ENCODE results near the gene RAD51B.
"Not testable (repeated sequence)": the region's sequence is repeated elsewhere in the genome, so short reads cannot be mapped to it uniquely, and the experiment has no call there.

RAD51B gene

GRCh38 chr14:68074765-68075381 lies 255.3 kb downstream of the RAD51B start:
- DNase-seq (ENCODE audit: low read depth in 2 of 3, low spot score in 2 of 3), result no peak

- DNase-seq (ENCODE audit: low read depth in 2 of 3, low spot score in 2 of 3), result no peak
These were observed 255.9 kb downstream of the RAD51B start for GRCh38 chr14:68075382-68076029.

GRCh38 chr14:68076451-68076850 lies 256.9 kb downstream of the RAD51B start:
- no peak for DNase-seq (ENCODE audit: low read depth in 2 of 3, low spot score in 2 of 3)

DNA sequence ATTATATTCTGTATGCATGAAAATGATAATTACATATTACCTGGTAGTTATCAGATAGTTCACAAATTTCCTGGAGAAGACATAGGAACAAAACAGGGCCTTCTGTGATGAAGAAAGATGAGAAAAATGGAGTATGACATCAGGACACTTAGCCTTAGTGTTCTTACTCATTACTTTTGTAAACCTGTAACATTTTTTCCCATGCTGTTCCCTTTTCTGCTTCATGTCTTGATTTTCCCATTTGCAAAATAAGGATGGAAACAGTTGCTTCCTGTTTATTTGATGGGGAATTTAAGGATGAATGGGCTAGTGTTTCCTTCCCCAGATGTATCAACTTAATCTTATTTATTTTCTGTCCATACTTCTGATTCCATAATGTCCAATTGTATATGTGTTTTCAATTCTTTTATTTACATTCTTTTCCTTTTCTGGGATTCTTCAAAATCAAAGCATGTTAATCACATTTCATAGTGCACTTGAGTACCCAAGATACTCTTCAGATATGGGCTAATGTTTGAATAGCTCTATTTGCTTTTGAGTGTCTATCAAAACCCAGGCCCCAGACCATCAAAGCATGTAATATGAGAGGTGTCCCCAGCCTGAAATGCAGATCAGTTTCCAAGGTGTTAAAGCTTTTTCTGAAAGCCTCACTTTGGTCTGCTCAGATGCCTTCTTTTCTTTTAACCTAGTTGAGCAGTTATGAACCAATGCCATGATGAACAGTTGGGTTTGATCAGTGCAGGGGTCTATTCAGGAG lies 260.5 kb downstream of the RAD51B start:
- DNase-seq (ENCODE audit: low read depth in 2 of 3, low spot score in 2 of 3), result no peak

- DNase-seq (ENCODE audit: low read depth in 2 of 3, low spot score in 2 of 3), result no peak
These were observed 261.9 kb downstream of the RAD51B start for GRCh38 chr14:68081489-68081888.

GRCh38 chr14:68082698-68083291 lies 263.2 kb downstream of the RAD51B start:
- no peak for DNase-seq (ENCODE audit: low read depth in 2 of 3, low spot score in 2 of 3)

GRCh38 chr14:68084256-68084655 lies 264.7 kb downstream of the RAD51B start:
- DNase-seq (ENCODE audit: low read depth in 2 of 3, low spot score in 2 of 3), result no peak

GRCh38 chr14:68085742-68086141 lies 266.2 kb downstream of the RAD51B start:
- DNase-seq (ENCODE audit: low read depth in 2 of 3, low spot score in 2 of 3), result no peak

GRCh38 chr14:68088451-68088854 lies 268.9 kb downstream of the RAD51B start:
- DNase-seq (ENCODE audit: low read depth in 2 of 3, low spot score in 2 of 3), result no peak

DNA sequence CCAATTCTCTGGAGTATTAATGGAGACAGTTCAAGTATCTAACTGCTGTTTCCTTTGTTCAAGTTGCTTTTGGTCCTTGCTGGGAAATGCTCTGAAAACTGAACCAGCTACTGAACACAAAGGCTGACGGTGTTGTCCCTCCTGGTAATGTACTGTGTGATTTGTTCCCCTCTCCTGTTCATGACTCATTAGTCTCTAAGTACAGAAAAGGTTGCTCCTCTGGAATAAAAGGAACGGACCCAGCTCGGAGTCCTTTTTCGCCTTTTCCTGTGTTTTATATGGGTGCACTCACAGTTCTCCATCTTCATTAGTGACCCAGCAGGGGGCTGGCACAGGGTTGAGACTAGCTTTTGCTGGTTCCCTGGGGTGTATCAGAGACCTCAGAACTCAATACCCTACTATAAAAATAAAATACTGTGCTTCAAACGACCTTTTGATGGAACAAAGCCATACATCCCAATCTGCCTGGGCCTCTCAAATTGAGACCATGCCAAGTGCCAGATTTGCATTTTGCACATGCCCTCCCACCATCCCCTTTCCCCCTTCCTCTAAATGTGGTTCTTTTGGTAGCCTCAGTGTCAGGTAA lies 269.7 kb downstream of the RAD51B start:
- no peak for DNase-seq (ENCODE audit: low read depth in 2 of 3, low spot score in 2 of 3)

- DNase-seq (ENCODE audit: low read depth in 2 of 3, low spot score in 2 of 3), result no peak
These were observed 274.6 kb downstream of the RAD51B start for GRCh38 chr14:68094158-68094557.

- no peak for DNase-seq (ENCODE audit: low read depth in 2 of 3, low spot score in 2 of 3)
These were observed 275.2 kb downstream of the RAD51B start for GRCh38 chr14:68094752-68095151.

DNA sequence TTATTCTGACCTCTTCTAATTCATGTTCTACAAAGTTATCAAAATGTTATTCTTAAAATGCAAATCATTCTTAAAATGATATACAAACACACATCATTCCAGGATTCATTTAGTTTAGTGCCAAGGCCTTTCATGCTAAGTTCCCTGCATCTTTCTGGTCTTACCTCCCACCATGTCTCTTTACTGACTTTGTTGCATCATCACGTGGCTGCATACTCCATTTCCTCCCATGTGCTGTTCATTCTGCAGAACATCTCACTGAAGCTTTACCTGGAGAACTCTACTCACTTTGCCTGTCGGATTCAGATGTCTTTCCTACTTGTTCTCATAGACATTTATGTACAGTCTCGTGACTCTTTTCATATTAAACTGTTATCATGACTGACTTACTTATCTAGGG lies 278.1 kb downstream of the RAD51B start:
- DNase-seq (ENCODE audit: low read depth in 2 of 3, low spot score in 2 of 3), result no peak

DNA sequence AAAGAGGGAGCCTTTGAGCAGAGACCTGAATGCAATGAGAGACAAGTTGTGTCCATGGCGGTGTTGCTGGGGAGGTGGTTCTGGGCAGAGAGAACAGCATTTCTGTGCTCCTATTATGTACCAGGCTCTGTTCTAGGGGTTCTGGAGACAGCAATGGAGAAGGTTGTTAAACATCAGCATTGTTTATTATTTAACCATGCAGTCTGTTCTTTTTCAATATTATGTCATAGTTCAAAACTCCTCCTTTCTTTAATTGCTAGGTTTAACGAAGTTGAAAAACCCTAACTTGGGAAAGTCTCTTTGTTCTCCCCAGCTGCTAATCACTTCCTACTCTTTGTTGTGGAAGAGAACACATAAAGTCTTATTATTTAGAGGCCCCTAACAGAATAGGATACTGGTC lies 279.3 kb downstream of the RAD51B start:
- DNase-seq (ENCODE audit: low read depth in 2 of 3, low spot score in 2 of 3), result no peak

DNA sequence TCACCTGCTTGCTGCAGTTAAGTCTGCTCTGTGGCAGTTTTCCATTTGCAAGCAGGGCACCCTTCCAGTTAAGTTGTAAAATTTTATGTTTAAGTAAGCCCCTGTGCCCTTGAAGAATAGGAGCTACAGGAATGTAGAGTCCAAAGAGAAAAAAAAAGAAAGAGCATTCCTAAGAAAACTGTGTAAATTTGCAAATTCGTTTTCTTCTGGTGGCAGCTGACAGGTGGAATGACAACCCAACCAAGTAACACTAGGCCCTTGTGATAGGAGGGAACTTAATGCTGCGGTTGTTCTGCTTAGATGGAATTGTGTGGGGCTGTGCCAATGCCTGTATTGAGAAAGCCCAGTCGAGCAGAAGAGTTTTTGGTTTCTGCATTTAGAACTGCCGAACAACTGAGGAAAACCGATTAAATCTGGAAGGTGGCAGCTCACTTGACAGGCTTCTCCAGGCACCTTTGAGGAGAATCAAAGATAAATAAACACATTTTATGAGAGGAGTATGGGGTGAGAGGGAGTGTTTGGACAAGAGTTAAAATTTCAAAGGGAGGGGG lies 280.0 kb downstream of the RAD51B start:
- no peak for DNase-seq (ENCODE audit: low read depth in 2 of 3, low spot score in 2 of 3)

DNA sequence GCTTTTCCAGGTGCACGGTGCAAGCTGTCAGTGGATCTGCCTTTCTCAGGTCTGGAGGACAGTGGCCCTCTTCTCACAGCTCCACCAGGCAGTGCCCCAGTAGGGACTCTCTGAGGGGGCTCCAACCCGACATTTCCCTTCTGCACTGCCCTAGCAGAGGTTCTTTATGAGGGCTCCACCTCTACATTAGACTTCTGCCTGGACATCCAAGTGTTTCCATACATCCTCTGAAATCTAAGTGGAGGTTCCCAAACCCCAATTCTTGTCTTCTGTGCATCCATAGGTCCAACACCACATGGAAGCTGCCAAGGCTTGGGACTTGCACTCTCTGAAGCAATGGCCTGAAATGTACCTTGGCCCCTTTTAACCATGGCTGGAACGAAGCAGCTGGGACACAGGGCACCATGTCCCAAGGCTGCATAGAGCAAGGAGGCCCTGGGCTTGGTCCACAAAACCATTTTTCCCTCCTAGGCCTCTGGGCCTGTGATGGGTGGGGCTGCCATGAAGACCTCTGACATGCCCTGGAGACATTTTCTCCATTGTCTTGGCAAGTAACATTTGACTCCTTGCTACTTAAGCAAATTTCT lies 282.2 kb downstream of the RAD51B start:
- DNase-seq (ENCODE audit: low read depth in 2 of 3, low spot score in 2 of 3), result not testable (repeated sequence)

DNA sequence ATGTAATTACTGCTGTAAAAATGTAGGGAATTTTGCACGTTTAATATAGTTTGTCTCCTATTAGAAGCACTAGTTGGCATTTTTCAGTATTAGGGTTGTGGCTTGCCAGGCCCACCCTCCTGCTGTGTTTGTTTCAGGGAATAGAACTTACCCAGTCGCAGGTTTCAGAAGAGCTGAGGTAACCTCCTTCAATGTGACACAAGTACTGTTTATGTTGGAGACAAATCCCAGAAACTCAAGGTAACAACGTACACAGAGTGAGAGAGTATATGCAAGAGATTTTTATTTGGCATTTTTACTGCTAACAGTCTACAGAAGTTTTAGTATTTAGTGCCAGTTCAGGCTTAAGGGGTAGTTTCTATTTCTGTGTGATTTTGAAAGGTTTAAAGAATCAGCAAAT lies 284.3 kb downstream of the RAD51B start:
- no peak for DNase-seq (ENCODE audit: low read depth in 2 of 3, low spot score in 2 of 3)

GRCh38 chr14:68104518-68104917 lies 284.9 kb downstream of the RAD51B start:
- DNase-seq (ENCODE audit: low read depth in 2 of 3, low spot score in 2 of 3), result no peak

- no peak for DNase-seq (ENCODE audit: low read depth in 2 of 3, low spot score in 2 of 3)
These were observed 286.2 kb downstream of the RAD51B start for GRCh38 chr14:68105816-68106215.

GRCh38 chr14:68106456-68106855 lies 286.9 kb downstream of the RAD51B start:
- no peak for DNase-seq (ENCODE audit: low read depth in 2 of 3, low spot score in 2 of 3)

DNA sequence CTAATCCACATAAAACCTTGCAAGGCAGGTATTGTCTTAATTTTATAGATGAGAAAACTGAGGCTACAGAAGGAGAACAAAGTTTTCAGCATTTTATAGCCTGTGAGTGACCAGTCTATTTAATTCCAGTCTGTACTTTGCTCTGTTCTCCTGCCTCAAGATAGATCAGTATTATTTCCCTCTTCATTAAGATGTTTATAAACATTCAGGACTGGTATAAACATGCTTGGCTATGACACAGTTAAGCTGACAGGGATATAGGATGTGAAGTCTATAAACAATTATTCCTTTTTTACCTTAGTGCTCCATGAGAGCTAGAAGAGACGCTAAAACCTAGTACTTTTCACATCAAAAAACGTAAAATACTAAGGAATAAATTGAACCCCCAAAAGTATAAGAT lies 287.3 kb downstream of the RAD51B start:
- no peak for DNase-seq (ENCODE audit: low read depth in 2 of 3, low spot score in 2 of 3)

Data from activated CD8-positive, alpha-beta memory T cell treated with anti-CD3 and anti-CD28 coated beads for 48 hours (primary cell).